ENCODE measurements around the gene PSMC4.

PSMC4 gene

DNA sequence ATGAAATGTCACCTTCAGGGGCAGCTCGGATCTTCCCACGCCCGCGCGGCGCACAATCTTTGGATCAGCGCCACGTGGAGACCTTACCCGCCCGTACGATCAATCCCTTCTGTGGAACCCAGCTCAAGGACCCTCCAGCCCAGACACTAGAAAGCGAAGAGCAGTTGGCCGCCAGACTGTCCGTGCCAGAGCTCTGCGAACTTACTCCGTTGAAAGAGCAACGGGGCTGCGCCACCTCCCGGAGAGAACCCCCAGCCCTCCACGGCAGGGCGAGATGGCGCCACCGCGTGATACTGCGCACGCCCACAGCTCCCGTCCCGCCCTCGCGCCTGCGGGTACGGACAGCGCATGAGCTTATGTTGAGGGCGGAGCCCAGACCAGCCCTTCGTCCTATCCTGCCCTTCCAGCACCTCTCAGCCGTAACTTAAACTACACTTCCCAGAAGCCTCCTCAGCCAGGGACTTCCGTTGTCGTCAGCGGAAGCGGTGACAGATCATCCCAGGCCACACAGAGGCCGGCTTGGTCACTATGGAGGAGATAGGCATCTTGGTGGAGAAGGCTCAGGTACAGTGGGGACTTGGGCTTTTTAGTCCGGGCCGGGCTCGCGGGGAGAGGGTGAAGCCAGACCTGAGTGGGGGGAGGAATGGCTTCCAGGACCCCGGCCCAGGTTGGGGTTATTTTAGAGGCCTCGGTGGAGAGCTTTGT lies at the start of gene PSMC4:
PSMC4 (plus strand) TSS at position 491 of the 705 bp plus-strand sequence; CDS start at position 529, 38 bp downstream.
- DNase-seq, result peak; percentile 99

GRCh38 chr19:39923862-39924261 lies 47.1 kb upstream of the PSMC4 start:
- DNase-seq, result no peak

- no peak for DNase-seq
Measured at GRCh38 chr19:39924389-39924788, 46.6 kb upstream of the PSMC4 start.

DNA sequence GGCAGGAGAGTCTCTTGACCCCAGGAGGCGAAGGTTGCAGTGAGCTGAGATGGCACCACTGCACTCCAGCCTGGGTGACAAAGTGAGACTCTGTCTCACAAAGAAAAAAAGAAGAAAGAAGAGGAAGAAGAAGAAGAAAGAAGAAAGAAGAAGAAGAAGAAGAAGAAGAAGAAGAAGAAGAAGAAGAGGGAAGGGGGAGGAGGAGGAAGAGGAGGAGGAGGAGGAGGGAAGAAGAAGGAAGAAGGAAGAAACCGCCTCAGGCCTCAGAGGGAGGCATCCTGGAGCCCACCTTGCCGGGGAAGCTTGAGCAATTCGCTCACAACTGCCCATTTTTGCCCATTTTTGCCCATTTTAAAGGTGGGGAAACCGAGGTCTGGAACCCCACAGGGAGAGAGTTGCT lies 46.0 kb upstream of the PSMC4 start:
- DNase-seq, result no peak

DNA sequence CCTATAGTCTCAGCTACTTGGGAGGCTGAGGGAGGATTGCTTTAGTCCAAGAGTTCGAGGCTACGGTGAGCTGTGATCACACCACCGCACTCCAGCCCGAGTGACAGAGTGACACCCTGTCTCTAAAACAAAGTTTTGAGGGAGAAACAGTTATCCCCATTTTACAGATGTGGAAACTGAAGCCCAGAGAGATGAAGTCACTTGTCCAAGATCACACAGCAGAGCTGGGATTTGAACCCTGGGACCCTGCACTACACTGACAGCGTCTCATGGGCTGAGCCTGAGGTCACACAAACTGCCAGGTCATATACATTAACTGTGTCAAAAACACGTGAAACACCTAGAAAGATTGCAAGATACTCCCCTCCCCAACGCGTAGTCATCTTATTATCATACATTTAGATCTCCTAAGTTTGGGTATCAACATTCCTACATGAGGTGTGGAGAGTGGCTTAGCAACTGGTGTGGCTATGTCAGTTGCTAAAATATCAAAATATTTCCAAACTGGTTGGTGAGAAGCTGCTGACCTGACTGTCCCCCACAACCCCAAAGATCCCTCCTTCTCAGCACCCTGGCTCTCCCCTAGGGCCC lies 44.7 kb upstream of the PSMC4 start:
- no peak for DNase-seq

- no peak for DNase-seq
Measured at GRCh38 chr19:39927076-39927475, 43.9 kb upstream of the PSMC4 start.

- DNase-seq, result no peak
Measured at GRCh38 chr19:39927524-39928356, 43.2 kb upstream of the PSMC4 start.

DNA sequence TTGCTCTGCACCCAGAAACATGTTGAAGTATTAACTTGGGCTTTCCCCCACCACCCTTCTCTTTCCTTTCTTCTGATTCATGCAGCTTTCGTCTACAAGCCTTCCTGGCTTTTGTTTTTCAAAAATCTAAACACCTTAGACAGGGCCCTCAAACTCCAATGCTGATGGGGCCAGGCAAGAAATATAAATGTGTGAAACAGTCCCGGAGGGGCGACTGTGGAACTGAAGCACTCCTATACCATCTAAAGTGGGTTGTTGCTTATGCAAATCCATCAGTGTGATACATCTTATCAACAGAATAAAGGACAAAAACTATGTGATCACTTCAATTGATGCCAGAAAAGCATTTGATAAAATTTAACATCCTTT lies 42.6 kb upstream of the PSMC4 start:
- DNase-seq, result no peak

DNA sequence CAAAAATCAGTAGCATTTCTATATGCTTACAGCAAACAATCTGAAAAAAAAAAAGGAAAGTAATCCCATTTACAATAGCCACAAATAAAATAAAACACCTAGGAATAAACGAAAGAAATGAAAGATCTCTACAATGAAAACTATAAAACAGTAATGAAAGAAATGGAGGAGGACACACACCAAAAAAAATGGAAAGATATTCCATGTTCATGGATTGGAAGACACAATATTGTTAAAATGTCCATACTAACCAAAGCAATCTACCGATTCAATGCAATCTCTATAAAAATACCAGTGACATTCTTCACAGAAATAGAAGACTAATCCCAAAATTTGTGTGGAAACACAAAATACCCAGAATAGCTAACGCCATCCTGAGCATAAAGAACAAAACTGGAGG lies 41.2 kb upstream of the PSMC4 start:
- DNase-seq, result no peak

- DNase-seq, result no peak
Measured at GRCh38 chr19:39934584-39935363, 36.2 kb upstream of the PSMC4 start, which contains the start of gene FCGBP. Gene FCGBP (minus strand): TSS chr19:39934634.

DNA sequence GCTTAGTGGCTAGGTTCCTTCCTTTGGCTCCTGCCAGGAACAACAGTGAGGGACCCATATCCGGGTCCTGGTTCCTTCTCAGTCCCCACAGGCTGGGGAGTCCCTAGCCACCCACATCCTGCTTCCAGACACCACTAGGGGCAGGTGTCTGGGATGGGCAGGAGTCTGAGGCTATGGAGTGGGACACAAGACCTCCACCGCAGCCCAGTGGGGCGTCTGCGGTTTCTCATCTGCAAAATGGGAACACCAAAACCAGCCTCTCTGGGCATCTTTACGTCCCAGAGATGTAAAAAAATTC lies 35.7 kb upstream of the PSMC4 start:
- no peak for DNase-seq

- DNase-seq, result no peak
Measured at GRCh38 chr19:39936020-39936419, 34.9 kb upstream of the PSMC4 start.

GRCh38 chr19:39936622-39937021 lies 34.3 kb upstream of the PSMC4 start:
- no peak for DNase-seq

- DNase-seq, result no peak
Measured at GRCh38 chr19:39937094-39937720, 33.8 kb upstream of the PSMC4 start.

- DNase-seq, result no peak
Measured at GRCh38 chr19:39937787-39938186, 33.2 kb upstream of the PSMC4 start.

- DNase-seq, result no peak
Measured at GRCh38 chr19:39939556-39939955, 31.4 kb upstream of the PSMC4 start.

GRCh38 chr19:39940221-39940833 lies 30.6 kb upstream of the PSMC4 start:
- no peak for DNase-seq

- DNase-seq, result no peak
Measured at GRCh38 chr19:39941151-39941550, 29.8 kb upstream of the PSMC4 start.

DNA sequence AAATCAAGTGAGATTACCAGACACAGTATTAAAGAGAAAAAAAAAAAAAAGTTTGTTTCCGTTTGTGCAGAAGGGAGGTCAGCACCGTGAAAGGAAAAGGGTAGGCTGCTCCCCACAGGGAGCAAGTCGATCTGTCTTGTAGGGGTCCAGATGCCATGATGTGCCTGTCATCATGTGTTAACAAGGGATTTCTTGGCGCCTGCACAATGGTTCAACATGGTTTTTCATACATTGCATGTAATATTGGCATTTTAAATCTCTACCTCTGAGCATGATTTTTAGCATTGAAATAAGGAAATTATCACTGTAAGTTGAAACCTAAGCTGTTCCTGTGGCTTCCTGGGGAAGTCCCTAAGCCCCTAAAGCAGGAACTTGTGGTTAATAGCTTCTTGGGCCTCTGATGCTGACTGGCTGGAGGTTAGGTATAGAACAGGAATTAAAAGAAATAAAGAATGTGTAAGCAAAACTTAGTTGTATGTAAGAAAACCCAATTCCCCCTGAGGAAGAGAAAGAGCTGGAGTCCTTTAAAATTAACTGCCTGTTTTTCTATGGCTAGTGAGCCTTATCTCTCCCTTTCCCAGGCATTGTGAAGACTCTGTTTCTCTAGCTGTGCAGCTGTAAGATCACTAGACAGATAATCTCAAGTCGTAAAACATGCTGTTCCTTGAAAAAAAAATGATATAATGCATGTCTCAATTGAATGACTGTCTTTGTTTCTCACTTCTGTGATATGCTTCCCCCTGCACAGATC lies 29.2 kb upstream of the PSMC4 start:
- DNase-seq, result peak; percentile 28

GRCh38 chr19:39942366-39942730 lies 28.6 kb upstream of the PSMC4 start:
- DNase-seq, result no peak

DNA sequence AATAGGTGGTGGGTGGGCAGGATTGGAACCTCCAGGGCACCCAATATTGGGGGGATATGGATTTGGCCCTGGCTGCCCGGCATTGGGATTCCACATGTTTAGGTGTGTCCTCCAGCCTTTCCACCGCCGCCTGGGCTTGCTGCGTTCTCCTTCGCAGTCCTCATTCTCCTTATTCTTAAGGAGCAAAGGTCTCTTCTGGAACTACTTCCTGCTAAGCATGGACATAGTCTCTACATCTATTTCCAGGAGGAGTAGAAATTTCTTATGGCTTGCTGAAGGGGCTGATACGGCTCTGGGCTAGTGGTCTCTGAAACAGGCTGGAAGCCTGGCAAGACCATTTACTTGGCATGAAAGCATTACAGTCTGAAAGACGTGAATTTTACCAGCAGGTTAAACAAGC lies 27.4 kb upstream of the PSMC4 start:
- no peak for DNase-seq

GRCh38 chr19:39946532-39946931 lies 24.4 kb upstream of the PSMC4 start:
- no peak for DNase-seq

Data from right hindlimb (tissue), 1 donor.